ENCODE measurements around the gene UBXN7.
A peak's percentile ranks its signal among the peaks of the same experiment; 100 is the strongest.
"Not testable (repeated sequence)": the region's sequence is repeated elsewhere in the genome, so short reads cannot be mapped to it uniquely, and the experiment has no call there.

The UBXN7 gene

GRCh38 chr3:196323016-196323415, 109.2 kb downstream of the UBXN7 start:
- no peak for TF ChIP-seq CTCF (IDR thresholded peaks at IDR 0.05)
- no peak for TF ChIP-seq ZFX (IDR thresholded peaks at IDR 0.05; ENCODE audit: borderline replicate concordance)
- no peak overlapping the region for H3K27ac ChIP-seq

DNA sequence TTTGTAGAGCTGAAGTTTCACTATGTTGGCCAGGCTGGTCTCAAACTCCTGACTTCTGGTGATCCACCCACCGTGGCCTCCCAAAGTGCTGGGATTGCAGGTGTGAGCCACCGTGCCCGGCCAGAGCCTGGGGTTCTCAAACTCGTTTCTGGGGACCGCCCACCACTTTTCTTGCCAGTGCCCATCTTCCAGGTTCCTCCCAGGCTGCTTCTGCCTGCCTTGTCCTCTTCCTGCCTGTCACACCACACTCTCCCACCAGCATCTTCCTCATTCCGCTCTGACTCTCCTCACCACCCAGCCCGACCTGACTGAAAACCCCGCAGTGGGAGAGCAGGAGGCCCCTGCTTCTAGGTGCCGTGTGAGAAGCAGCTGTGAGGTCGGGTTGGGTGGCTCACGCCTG, 111.1 kb downstream of the UBXN7 start:
- no peak for TF ChIP-seq CTCF (IDR thresholded peaks at IDR 0.05)
- TF ChIP-seq ZFX (IDR thresholded peaks at IDR 0.05; ENCODE audit: borderline replicate concordance): no peak
- H3K27ac ChIP-seq: no peak overlapping the region

GRCh38 chr3:196320137-196320536, 112.1 kb downstream of the UBXN7 start:
- no peak overlapping the region for H3K27ac ChIP-seq
- TF ChIP-seq CTCF (IDR thresholded peaks at IDR 0.05) (no peak), ZFX (IDR thresholded peaks at IDR 0.05; ENCODE audit: borderline replicate concordance) (no peak)

DNA sequence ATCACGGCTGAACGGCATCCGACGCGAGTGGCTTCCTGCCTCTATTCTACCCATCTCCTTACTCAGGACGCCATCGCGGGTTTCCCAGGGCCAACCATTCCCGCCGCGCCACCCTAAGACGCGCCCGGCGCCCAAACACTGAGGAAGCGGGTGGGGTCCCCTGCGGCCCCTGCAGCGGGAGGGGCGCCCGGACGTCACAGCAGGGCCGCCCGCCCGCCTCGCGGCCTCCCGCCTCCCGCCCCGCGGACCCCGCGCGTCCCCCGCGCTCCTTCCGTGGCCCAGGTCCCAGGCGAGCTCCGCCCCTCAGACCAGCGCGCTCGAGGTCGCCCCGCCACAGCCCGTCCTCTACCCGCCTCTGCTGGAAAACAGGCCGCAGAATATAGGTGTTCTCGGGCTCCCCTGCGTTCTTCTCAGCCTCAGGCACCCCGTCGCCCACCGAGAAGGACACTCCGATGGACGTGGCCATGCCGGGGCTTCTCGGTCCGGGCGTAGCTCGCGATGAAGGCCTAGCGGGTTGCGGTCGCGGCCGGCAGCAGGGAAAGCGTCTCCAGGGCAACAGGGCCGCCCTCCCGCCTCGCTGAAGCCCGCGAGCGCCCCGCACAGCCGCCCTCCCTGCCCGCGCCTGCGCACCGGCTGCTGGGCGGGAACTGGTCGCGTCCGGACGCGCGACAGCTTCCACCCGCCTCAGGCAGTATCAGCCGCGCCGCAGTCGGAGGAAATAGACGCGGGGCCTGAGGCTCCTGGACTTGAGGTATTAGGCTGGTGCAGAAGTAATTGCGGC, 114.3 kb downstream of the UBXN7 start, which contains the start of gene DYNLT2B:
TSS of gene DYNLT2B (minus strand) at position 554 of the 781 bp plus-strand sequence. CDS start at position 466, 88 bp downstream.
- no peak for TF ChIP-seq ZFX (IDR thresholded peaks at IDR 0.05; ENCODE audit: borderline replicate concordance)
- TF ChIP-seq CTCF (IDR thresholded peaks at IDR 0.05): peak; percentile 26
- H3K27ac ChIP-seq: peak within 1 kb of the TSS; percentile 81

- peak overlapping the region; percentile 81 for H3K27ac ChIP-seq
These were observed 115.2 kb downstream of the UBXN7 start for GRCh38 chr3:196316799-196317686.

GRCh38 chr3:196315821-196316220, 116.4 kb downstream of the UBXN7 start:
- no peak overlapping the region for H3K27ac ChIP-seq
- TF ChIP-seq CTCF (IDR thresholded peaks at IDR 0.05): no peak

- H3K27ac ChIP-seq: no peak overlapping the region
These were observed 117.6 kb downstream of the UBXN7 start for GRCh38 chr3:196314597-196314996.

GRCh38 chr3:196314086-196314485, 118.1 kb downstream of the UBXN7 start:
- not testable (repeated sequence) for H3K27ac ChIP-seq

More at GRCh38 chr3:196314597-196314996, 117.6 kb downstream of the UBXN7 start:
- TF ChIP-seq CTCF (IDR thresholded peaks at IDR 0.05): no peak
- no peak for TF ChIP-seq ZFX (IDR thresholded peaks at IDR 0.05; ENCODE audit: borderline replicate concordance)

DNA sequence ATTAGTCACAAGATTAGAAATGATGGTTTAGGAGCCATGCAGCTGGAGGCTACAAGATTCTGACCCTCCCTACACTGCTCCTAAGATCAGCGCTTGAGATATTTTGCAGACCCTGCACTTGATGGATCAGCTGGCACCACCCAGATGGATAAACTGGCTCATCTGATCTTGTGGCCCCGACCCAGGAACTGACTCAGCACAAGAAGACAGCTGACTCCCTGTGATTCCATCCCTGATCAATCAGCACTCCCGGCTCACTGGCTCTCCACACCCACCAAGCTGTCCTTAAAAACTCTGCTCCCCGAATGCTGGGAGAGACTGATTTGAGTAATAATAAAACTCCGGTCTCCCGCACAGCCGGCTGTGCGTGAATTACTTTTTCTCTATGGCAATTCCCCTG, 129.3 kb downstream of the UBXN7 start:
- H3K27ac ChIP-seq: not testable (repeated sequence)

DNA sequence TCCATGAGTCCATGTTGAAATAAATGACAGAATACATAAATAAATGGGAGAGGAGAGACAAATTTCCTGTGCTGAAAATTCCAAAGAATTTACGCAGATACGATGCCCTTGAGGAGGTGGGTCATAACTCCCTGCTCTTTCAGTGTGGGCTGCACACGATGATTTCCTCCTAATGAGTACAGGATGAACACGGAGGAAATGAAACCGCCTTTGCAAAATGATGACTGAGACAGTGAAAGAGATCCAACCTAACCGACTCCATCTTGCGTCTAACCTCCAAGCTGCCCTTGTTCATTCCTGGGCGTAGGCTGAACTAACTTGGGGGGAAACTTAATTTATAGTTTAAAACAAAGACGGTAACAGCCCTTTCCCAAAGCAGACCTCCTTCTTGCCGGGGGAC, 129.7 kb downstream of the UBXN7 start:
- H3K27ac ChIP-seq: not testable (repeated sequence)
